A549 (cell line): ENCODE data around the gene EFS.
"Not testable (repeated sequence)": the region's sequence is repeated elsewhere in the genome, so short reads cannot be mapped to it uniquely, and the experiment has no call there.

Source experiments
- CEBPB ChIP-seq, 2 experiments: fragments of >200 bp in 1 of 2; sonication (Bioruptor Twin) in 1 of 2; formaldehyde crosslinking in 1 of 2; IDR thresholded peaks; 2 replicates each; pipeline ENCODE4 v1.6.1; 2012 to 2016
- CHD2 ChIP-seq: fragments of 150-350 bp; IDR thresholded peaks from 2 replicates; pipeline ENCODE4 v1.6.1; 2014; ENCODE audit warnings: low read length; ENCODE audit not compliant: partially characterized antibody
- EP300 ChIP-seq, 2 experiments: fragments of >200 bp; sonication (Bioruptor Twin); formaldehyde crosslinking; IDR thresholded peaks; 2 replicates in 1 of 2; 3 replicates in 1 of 2; pipeline ENCODE4 v1.6.1; 2016 to 2017
- FOSL2 ChIP-seq, 2 experiments: fragments of 450-650 bp in 1 of 2; fragments of >200 bp in 1 of 2; sonication (Bioruptor Twin) in 1 of 2; formaldehyde crosslinking; IDR thresholded peaks; 2 replicates each; pipeline versions ENCODE4 v1.5.0 to v1.6.1; 2016 to 2020; ENCODE audit warnings: mild to moderate bottlenecking in 1 of 2, moderate library complexity in 1 of 2
- HMGXB4 ChIP-seq: fragments of 250-450 bp; sonication (Bioruptor Pico); IDR thresholded peaks from 2 replicates; pipeline ENCODE4 v1.5.0; 2021; ENCODE audit warnings: mild to moderate bottlenecking, moderate library complexity, borderline replicate concordance
- POLR2A ChIP-seq: IDR thresholded peaks from 2 replicates; pipeline ENCODE4 v1.6.1; 2012; ENCODE audit warnings: mild to moderate bottlenecking, low read length
- POLR2AphosphoS2 ChIP-seq: conservative IDR thresholded peaks from 2 replicates; pipeline ENCODE4 v1.6.1; 2012; ENCODE audit warnings: low read length, improper control_type of control experiment, inconsistent platforms
- RAD21 ChIP-seq, 2 experiments: fragments of >200 bp in 1 of 2; sonication (Bioruptor Twin) in 1 of 2; formaldehyde crosslinking in 1 of 2; IDR thresholded peaks in 1 of 2; conservative IDR thresholded peaks in 1 of 2; 2 replicates in 1 of 2; 3 replicates in 1 of 2; pipeline ENCODE4 v1.6.1; 2012 to 2018; ENCODE audit warnings: inconsistent platforms in 1 of 2
- TFCP2L1 ChIP-seq: fragments of 250-450 bp; sonication (Bioruptor Pico); IDR thresholded peaks from 2 replicates; pipeline ENCODE4 v1.5.0; 2021; ENCODE audit warnings: mild to moderate bottlenecking
- TF ChIP-seq, protein P1 (sequence below): fragments of >200 bp; sonication (Bioruptor Twin); formaldehyde crosslinking; IDR thresholded peaks from 3 replicates; pipeline ENCODE4 v1.5.1; 2016
- TF ChIP-seq, protein P2 (sequence below): fragments of 150-350 bp; IDR thresholded peaks from 2 replicates; pipeline ENCODE4 v1.6.1; 2014; ENCODE audit warnings: low read depth, mild to moderate bottlenecking, low read length
- TF ChIP-seq, protein P3 (sequence below): fragments of 450-650 bp; IDR thresholded peaks from 2 replicates; pipeline ENCODE4 v1.6.1; 2014; ENCODE audit warnings: antibody characterized with exemption

DNA sequence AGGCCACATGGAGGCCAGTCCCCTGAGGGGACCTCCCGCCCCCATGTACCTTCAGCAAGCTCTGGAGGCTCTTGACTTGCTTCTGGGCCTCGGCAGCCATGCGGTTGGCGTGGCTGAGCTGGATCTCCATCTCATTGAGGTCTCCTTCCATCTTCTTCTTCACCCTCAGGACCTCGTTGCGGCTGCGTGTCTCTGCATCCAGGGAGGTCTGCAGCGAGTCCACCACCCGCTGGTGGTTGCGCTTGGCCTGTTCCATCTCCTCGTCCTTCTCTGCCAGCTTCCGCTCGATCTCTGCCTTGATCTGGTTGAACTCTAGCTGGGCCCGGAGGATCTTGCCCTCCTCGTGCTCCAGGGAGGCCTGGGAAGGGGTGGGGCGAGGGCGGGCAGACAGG, 21.3 kb upstream of the EFS start:
- not testable (repeated sequence) for TF ChIP-seq HMGXB4 (CRISPR knock-in tag); EP300 (IDR thresholded peaks at IDR 0.05); RAD21 (conservative IDR thresholded peaks at IDR 0.05 in 1 of 2, IDR thresholded peaks at IDR 0.05 in 1 of 2); TFCP2L1; FOSL2 (IDR thresholded peaks at IDR 0.05); FOSL2 (CRISPR knock-in tag; IDR thresholded peaks at IDR 0.05); POLR2A; POLR2AphosphoS2; CHD2; CEBPB (IDR thresholded peaks at IDR 0.05)
- TF ChIP-seq, protein P1, sequence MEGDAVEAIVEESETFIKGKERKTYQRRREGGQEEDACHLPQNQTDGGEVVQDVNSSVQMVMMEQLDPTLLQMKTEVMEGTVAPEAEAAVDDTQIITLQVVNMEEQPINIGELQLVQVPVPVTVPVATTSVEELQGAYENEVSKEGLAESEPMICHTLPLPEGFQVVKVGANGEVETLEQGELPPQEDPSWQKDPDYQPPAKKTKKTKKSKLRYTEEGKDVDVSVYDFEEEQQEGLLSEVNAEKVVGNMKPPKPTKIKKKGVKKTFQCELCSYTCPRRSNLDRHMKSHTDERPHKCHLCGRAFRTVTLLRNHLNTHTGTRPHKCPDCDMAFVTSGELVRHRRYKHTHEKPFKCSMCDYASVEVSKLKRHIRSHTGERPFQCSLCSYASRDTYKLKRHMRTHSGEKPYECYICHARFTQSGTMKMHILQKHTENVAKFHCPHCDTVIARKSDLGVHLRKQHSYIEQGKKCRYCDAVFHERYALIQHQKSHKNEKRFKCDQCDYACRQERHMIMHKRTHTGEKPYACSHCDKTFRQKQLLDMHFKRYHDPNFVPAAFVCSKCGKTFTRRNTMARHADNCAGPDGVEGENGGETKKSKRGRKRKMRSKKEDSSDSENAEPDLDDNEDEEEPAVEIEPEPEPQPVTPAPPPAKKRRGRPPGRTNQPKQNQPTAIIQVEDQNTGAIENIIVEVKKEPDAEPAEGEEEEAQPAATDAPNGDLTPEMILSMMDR = not testable (repeated sequence)
- TF ChIP-seq, protein P2, sequence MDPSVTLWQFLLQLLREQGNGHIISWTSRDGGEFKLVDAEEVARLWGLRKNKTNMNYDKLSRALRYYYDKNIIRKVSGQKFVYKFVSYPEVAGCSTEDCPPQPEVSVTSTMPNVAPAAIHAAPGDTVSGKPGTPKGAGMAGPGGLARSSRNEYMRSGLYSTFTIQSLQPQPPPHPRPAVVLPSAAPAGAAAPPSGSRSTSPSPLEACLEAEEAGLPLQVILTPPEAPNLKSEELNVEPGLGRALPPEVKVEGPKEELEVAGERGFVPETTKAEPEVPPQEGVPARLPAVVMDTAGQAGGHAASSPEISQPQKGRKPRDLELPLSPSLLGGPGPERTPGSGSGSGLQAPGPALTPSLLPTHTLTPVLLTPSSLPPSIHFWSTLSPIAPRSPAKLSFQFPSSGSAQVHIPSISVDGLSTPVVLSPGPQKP = not testable (repeated sequence)
- TF ChIP-seq, protein P3, sequence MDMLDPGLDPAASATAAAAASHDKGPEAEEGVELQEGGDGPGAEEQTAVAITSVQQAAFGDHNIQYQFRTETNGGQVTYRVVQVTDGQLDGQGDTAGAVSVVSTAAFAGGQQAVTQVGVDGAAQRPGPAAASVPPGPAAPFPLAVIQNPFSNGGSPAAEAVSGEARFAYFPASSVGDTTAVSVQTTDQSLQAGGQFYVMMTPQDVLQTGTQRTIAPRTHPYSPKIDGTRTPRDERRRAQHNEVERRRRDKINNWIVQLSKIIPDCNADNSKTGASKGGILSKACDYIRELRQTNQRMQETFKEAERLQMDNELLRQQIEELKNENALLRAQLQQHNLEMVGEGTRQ = not testable (repeated sequence)
